ENCODE results near the gene AGAP1.
A peak's percentile ranks its signal among the peaks of the same experiment; 100 is the strongest.

The AGAP1 gene

DNA sequence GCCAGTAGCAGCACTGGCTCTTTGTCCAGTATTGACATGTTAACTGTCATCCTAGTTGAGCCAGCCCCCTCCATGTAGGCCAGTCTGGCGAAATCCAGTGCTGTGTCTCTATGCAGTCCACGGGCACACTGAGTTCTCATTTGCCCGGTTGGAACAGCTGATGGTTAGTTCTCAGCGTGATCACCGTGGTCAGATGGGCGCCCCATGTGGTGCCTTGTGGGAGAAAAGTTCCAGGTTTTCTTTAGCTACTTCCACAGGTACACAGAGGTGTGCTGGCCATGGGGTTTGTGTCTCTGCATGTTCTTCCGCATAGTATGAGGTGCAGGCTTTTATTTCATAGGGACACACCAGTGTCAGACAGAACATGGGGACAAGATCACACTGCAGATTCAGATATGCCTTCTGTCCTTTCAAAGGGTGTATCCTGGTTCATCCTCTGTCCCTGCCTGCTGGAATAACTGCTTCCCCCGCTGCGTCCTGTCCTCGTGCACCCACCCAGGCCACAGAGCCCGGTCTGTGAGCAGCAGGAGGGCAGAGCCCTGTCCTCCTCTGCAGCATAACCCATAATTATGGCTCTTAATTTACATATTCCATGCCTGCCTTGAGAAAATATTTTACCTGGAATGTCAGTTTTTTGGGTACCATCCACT is 340.3 kb downstream of the AGAP1 start:
- DNase-seq: peak in 1 of 2 experiments; percentile 7

GRCh38 chr2:235834781-235835180 is 340.9 kb downstream of the AGAP1 start:
- DNase-seq: no peak

DNA sequence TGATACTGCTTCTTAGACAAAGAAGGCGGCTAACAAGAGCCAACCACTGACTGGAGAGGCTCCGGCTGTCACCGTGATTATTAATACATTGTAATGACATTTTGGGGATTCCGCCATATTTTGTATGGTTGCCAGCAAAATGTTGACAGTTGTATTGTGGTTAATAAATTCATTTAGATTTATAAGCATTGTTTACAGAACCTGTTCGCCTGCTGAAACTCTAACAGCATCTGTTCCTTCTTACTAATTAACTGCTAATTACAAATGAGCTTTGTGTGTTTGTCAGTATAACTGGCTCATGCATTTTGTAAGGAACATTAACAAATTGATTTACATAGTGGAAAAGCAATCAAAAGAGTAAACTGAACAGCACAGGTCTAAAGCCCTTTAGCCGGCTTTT is 342.0 kb downstream of the AGAP1 start:
- DNase-seq: no peak

DNA sequence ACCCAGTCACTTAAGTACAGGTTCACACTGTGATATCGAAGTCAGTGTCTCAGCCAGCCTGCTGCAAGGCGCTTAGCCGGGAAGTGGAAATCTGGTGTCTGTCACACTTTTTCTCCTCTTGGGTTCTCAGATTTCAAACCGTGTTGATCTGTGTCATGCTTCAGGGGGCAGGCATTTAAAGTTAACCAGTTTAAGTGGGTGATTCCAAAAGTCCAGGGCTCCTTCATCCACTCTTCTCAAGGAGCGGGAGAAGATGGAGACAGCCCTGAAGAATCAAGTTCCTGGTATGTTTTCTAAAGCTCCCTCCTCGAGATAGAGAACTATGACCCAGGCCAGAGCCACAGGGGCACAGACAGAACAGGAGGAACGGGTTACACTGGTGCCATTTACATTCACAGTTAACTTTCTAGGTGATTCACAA is 342.7 kb downstream of the AGAP1 start:
- no peak for DNase-seq

- DNase-seq: no peak
Observed at GRCh38 chr2:235839226-235839625, 345.4 kb downstream of the AGAP1 start.

DNA sequence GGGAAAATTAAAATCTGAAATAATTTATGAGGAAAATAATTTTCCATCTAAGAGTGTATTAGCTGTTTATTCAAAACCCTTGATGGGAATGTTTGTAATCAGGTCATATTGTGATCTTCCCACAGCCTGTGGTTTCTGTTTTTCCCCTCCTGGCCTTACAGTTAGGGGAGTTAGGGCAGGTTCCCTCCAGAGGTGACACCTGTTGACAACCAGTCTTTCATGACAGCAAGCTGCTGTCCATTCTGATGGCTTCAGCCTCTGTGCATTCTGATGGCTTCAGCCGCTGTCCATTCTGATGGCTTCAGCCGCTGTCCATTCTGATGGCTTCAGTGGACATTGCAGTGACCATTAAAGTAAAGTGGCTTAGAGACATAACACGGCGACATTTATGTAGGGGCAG is 346.1 kb downstream of the AGAP1 start:
- DNase-seq: no peak

DNA sequence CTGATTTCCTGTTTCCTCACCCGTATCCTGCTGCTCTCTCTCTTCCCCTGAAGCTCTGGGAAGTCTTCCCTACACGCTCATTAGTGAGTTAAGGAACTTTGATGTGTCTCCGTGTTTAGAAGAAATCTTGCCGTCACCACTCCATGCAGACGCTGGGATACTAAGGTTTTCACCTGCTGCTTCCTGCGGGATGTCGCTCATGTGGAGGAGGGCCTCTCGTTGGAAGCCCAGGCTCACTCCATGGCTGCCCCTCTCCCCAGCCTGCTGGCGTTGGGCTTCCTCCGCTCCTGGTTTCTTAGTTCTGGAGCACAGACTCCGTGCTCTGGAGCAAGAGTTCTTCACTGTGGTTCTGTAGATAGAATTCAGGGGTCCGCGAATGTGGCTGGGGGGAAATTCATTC is 348.0 kb downstream of the AGAP1 start:
- no peak for DNase-seq

DNA sequence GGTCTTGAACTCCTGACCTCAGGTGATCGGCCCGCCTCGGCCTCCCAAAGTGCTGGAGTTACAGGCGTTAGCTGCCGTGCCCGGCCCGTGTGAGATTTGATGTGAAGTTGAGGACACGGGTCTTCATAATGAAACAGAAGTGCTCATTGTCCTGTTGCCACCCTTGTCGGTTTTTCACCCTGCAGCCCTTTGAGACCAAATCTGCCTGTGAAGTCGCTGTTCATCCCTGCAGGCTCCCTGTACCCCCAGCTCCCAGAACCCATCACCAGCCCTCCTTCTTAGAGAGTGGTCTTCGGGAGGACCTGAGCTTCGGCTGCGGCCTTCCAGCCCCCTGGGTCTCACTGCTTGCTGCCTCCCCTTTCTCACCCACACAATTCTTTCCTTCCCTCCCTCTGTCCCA is 349.1 kb downstream of the AGAP1 start:
- DNase-seq: no peak

DNA sequence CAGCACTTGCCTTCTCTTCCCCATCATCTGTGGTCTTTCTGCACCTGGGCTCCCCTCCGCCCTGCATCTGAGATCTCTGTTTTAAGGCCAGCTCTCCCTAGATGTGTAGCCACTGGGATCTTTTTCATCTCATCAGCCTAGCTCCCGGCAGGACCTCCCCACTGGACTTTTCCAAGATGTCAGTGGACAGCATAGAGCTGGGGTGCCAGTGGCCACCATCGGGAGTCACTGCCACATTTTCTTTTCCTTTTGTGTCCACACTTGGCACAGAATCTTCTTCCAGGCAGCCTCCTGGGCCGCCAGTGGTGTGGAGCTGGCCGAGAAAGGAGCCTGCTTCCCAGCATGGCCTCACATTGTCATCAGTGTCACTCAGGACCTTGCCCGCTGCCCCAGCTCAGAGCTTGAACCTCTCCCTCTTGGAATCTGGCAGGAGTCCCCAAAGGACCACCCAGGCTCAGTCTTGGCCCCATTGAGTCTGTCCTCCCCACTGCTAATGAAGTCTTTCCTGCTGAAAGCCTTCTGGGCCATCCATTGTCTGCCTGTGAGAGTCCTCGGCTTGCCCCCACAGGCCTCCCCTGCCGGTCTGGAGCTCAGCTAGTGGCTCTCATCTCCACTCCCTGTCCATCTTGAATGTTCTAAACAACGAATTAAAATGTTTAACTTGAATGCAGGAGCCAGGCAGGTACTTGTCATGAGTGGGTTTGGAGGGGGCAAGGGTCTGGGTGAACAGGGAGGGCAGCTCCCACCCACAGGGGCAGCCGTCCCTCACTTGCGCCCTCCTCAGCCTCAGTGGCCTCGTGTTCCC is 349.9 kb downstream of the AGAP1 start:
- DNase-seq: no peak

- DNase-seq: no peak
Observed at GRCh38 chr2:235844561-235844960, 350.7 kb downstream of the AGAP1 start.

DNA sequence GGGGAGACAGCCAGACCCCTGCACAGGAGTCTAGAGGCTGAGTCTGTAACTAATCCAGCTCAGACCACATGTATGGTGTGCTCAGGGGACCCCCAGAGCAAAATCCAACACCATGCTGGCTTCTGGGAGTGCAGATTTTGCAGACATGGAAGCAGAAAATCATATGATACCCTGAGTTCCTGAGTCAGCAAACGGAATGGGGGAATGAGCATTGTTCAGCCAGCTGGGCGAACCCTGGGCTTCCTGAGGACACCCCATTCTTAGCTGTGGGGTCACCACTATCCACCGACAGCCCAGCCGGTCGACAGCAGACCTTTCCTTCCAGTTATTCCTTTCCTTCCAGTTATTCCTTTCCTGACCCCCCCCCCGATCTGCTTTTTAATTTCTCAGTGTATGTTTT is 351.4 kb downstream of the AGAP1 start:
- DNase-seq: no peak

GRCh38 chr2:235847576-235847975 is 353.7 kb downstream of the AGAP1 start:
- DNase-seq: no peak

- DNase-seq: no peak
Observed at GRCh38 chr2:235848055-235848454, 354.2 kb downstream of the AGAP1 start.

DNA sequence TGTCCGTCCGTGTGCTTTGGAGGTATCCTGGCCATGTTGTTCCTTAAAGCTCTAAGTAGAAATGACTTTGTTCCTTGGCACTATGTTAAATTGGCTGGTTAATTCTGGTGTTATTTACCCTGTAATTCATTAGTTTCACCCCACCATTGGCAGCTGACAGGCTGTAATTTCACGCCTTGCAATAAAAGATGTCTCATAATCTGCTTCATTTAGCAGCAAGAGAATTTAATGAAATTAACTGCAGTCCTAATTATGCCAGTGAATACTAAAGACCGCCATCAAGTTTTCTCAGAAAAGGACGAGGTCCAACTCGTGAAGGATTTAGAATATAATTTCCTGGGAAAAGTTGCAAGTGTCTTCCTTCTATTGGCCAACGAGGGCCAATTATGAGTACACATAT is 355.1 kb downstream of the AGAP1 start:
- DNase-seq: no peak

DNA sequence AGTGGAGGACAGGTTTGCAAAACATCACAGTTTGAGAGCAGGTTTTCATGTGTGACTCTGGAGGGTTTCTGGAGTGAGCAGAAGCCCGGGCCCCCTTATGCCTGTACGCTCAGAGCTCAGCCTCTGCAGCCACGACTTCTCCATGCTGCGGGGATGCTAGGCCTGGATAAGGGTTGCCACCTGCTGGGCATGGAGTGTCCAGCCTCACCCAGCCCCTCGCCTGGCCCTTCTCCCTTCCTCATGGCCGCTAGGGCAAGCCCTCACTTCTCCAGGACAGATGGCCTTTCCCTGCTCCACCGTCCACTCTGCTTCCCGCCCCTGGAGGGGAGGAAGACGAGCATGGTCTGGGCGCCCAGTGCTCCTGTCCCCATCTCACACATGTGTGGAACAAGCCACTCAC is 355.6 kb downstream of the AGAP1 start:
- no peak for DNase-seq

GRCh38 chr2:235850289-235850688 is 356.4 kb downstream of the AGAP1 start:
- DNase-seq: no peak

GRCh38 chr2:235850771-235851551 is 357.1 kb downstream of the AGAP1 start:
- no peak for DNase-seq

DNA sequence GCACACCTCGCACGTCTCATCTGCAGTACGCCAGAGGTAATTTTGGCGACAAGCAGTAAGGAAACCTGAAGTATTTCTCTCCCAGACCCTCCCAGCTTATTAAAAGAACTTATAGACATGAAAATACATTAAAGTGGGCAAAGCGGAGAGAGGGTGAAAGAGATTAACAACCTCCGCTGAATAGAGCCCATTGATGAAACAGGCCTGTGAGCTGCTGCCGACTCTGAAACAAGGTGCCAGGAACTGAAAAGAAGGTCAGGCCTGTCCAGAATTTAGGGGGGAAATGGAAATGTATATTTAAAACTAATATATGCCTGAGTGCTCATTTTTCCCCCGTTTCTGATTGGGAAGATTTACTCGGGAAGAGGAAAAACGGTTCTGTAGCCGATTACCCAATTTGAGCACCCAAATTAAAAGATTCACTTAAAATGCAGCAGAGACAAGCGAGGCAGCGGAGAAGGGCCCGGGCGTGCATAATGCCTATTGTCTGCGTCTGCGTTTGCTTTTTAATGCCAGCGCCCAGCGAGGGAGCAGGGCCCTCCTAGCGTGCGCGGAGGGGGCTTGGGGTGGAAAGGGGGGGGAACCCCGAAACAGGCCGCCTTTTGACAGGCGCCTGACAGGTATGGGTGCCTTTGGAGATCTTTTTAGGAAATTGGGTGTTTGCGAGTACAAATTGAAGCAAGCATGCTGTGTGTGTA is 358.1 kb downstream of the AGAP1 start:
- no peak for DNase-seq

- DNase-seq: no peak
Observed at GRCh38 chr2:235852526-235852920, 358.7 kb downstream of the AGAP1 start.

- no peak for DNase-seq
Observed at GRCh38 chr2:235854276-235854675, 360.4 kb downstream of the AGAP1 start.

DNA sequence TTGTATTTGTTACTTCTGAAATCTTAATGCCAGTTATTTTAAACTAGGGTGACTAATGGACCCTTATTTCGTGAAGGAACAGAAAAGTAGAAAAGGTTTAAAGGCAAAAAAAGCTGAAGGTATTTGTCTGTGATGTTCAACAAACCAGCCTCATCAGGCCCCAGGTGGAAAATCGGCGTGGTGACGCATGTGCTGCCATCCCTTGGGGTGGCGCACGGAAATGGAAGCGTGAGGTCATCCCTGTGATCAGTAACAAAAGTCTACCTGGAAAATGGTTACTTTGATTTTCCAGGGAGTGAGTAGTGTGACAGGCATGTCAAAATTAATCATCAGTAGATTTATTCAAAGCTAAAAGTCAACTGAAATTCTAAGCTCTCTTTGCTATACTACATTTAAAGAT is 361.2 kb downstream of the AGAP1 start:
- no peak for DNase-seq

GRCh38 chr2:235856151-235856854 is 362.5 kb downstream of the AGAP1 start:
- DNase-seq: no peak

GRCh38 chr2:235857598-235857997 is 363.8 kb downstream of the AGAP1 start:
- DNase-seq: no peak
